ENCODE measurements around the gene AGMAT. TPM values are rescaled to one million over a fixed set of nuclear protein-coding genes. Genes with fewer than 3 reads are reported as not detected.

AGMAT gene, protein sequence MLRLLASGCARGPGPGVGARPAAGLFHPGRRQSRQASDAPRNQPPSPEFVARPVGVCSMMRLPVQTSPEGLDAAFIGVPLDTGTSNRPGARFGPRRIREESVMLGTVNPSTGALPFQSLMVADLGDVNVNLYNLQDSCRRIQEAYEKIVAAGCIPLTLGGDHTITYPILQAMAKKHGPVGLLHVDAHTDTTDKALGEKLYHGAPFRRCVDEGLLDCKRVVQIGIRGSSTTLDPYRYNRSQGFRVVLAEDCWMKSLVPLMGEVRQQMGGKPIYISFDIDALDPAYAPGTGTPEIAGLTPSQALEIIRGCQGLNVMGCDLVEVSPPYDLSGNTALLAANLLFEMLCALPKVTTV
- 1 to 10 TPM in 3 of 4 donors, under 1 TPM in 1; 0.85 to 2.6 (median 2.0) TPM for total RNA-seq

DNA sequence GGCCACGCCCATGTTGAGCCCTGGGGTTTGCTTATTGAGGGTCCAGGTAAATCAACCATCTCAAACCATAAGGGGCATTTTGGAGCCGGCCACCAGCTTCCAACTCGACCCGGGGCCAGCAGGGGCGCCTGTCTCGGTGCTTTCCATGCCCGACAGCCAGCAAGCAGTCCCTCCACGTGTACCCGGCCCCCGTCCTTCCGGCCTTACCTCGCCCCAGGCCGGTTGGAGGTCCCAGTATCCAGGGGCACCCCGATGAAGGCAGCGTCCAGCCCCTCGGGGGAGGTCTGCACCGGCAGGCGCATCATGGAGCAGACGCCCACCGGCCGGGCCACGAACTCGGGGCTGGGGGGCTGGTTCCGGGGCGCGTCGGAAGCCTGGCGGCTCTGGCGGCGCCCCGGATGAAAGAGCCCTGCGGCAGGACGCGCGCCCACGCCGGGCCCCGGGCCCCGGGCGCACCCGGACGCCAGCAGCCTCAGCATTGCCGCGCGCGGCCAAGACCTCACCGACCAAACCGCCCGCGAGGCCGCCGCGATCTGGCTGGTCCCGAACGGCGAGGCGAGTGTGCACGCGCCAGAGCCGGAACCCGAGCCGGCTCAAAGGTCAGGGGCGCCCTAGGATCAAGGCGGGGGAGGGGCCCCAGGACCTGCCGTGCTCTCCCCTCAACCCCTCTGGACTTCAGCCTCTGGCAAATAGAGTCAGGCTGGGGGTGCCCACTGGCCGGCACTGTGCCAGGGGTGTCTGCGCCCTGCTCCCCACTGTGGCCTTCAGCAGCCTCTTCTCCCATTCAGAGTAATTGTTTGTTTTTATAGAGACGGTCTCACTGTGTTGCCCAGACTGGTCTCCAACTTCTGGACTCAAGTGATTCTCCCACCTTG is at the start of gene AGMAT:
Gene AGMAT, minus strand, starts transcription at position 563 of the 875 bp plus-strand sequence. Its CDS starts 84 bp downstream, at position 479.
- in situ Hi-C loops (cut with MboI; ENCODE audit: low sequenced_read_pairs in 4 of 4) (loop anchor here in 1 of 4 donors (25.0 kb wide), 1 partner anchor 153 kb away; the partner anchor contains the start of genes SLC25A34 and TMEM82), intact Hi-C loops (cut with DNase I; ENCODE audit: low total_unique reads) (no loop called here)
- TF ChIP-seq POLR2A (IDR thresholded peaks at IDR 0.05) = no peak
- TF ChIP-seq, protein P1, sequence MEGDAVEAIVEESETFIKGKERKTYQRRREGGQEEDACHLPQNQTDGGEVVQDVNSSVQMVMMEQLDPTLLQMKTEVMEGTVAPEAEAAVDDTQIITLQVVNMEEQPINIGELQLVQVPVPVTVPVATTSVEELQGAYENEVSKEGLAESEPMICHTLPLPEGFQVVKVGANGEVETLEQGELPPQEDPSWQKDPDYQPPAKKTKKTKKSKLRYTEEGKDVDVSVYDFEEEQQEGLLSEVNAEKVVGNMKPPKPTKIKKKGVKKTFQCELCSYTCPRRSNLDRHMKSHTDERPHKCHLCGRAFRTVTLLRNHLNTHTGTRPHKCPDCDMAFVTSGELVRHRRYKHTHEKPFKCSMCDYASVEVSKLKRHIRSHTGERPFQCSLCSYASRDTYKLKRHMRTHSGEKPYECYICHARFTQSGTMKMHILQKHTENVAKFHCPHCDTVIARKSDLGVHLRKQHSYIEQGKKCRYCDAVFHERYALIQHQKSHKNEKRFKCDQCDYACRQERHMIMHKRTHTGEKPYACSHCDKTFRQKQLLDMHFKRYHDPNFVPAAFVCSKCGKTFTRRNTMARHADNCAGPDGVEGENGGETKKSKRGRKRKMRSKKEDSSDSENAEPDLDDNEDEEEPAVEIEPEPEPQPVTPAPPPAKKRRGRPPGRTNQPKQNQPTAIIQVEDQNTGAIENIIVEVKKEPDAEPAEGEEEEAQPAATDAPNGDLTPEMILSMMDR (IDR thresholded peaks at IDR 0.05 in 4 of 5, conservative IDR thresholded peaks at IDR 0.05 in 1 of 5) = peak in 3 of 5 experiments; percentile 11 to 40 (median 13)
- DNase-seq (peak in 1 of 2 donors; percentile 49), ATAC-seq (peak in 1 of 2 donors; percentile 16)
- Histone ChIP-seq H3K4me3 (peak within 1 kb of the TSS; percentile 44 to 72 (median 54)), H3K9me3 (no peaks in the 10 kb centered on the region), H3K27ac (peak within 1 kb of the TSS; percentile 73 to 95 (median 82)), H3K36me3 (no peaks in the 10 kb centered on the region), H3K27me3 (no peaks in the 10 kb centered on the region), H3K4me1 (peaks cover 7 to 22% of the 10 kb centered on the region in 2 donors)

DNA sequence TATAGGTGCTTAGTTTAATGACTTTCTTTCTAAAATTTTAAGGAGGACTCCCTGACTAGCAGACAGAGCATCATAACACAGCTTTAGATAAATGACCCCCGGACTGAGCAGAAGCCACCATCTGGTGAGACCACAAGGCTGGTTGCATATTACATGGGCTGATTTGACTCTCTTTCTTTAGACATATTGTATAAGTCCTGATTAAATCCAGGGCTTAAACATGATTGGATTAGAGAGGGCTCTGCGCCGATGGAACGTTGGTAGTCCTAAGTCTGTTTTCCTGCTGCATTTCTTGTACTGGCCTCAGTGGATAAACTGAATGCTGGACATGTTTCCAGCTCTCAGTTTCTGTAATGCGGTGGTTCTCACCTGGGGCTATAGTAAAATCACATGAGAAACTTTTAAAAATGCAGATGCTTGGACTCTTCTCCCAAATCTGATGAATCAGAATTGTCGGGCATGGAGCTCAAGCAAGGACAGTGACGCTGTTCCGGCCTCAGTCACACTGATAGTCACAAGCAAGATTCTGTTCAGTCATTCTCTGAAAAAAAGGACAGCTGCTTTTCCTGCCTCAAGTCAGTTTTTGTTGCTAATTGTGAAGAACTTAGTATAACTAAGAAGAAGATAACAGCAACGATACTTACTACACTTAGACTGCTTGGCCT is 49.0 kb upstream of the AGMAT start:
- in situ Hi-C loops (cut with MboI; ENCODE audit: low sequenced_read_pairs in 4 of 4) (no loop called here), intact Hi-C loops (cut with DNase I; ENCODE audit: low total_unique reads) (no loop called here)
- ATAC-seq (no peak), DNase-seq (no peak)
- Histone ChIP-seq H3K36me3 (peaks cover 0 to 68% of the 10 kb centered on the region in 2 donors), H3K27ac (peak overlapping the region in 3 of 4 donors; percentile 28 to 96 (median 51)), H3K4me3 (no peak overlapping the region), H3K27me3 (no peaks in the 10 kb centered on the region), H3K9me3 (no peaks in the 10 kb centered on the region), H3K4me1 (peaks cover 36 to 40% of the 10 kb centered on the region in 2 donors)
- TF ChIP-seq POLR2A (IDR thresholded peaks at IDR 0.05) = no peak
- TF ChIP-seq, protein P1 (IDR thresholded peaks at IDR 0.05 in 4 of 5, conservative IDR thresholded peaks at IDR 0.05 in 1 of 5) = no peak

DNA sequence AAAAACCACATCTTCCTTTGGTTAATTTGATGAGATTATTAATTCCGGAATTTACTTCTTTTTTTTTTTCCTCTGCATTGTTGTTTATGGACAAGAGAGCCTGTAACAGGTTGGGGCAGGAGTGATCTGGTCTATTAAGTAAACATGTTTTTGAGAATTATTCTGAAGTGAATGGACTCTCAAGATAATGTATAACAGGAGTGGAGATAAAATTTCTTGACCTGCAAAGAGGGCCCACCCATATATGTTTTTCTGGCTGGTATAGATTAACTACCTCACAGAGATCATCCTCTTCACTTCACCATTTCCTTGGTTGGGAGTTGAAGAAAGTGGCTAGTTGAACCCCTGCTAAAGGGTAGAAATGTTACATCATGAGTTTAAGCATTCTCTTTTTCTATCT is 43.2 kb upstream of the AGMAT start:
- TF ChIP-seq, protein P1 (IDR thresholded peaks at IDR 0.05 in 4 of 5, conservative IDR thresholded peaks at IDR 0.05 in 1 of 5) = no peak
- no peak for TF ChIP-seq POLR2A (IDR thresholded peaks at IDR 0.05)
- no peaks in the 10 kb centered on the region for H3K9me3 ChIP-seq

DNA sequence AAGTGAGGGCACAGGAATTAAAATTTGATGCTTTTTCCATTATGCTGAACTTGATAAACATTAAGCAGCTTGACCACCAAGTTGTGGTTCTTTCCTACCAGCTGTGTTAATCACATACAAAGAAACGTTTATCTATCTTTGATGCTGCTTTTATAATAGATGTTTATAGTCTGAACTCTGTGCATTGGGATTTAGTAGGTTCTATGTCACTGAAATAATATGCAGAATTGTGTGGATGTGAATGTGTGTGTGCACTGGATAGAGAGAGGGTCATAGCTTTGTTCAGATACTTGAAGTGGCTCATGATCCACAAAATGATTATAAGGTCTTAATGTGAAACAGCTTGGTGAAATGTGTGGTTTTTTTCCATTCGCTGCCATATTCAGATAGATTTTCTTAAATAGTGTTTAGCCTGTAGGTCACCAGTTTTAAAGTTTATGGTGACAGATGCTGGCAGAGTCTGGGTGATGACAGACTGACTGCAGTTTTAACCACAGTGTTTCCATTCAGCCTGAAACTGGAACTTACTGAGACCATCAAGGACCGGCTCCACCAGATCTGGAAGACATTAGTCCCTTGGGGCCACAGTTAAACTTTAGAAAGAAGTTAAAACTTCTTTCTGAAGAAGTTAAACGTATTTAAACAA is 42.6 kb upstream of the AGMAT start:
- TF ChIP-seq POLR2A (IDR thresholded peaks at IDR 0.05) = no peak
- TF ChIP-seq, protein P1 (IDR thresholded peaks at IDR 0.05 in 4 of 5, conservative IDR thresholded peaks at IDR 0.05 in 1 of 5) = no peak
- no peak for DNase-seq
- ATAC-seq = no peak
- H3K9me3 ChIP-seq = no peaks in the 10 kb centered on the region
- intact Hi-C loops (cut with DNase I; ENCODE audit: low total_unique reads) (loop anchor here (10.0 kb wide), 1 partner anchor 207 kb away; no protein-coding TSS in a partner anchor), in situ Hi-C loops (cut with MboI; ENCODE audit: low sequenced_read_pairs in 4 of 4) (no loop called here)
- H3K36me3 ChIP-seq = peaks cover 0 to 11% of the 10 kb centered on the region in 2 donors
- H3K4me1 ChIP-seq = peaks cover 75 to 85% of the 10 kb centered on the region in 2 donors
- H3K27me3 ChIP-seq = no peaks in the 10 kb centered on the region
- peak overlapping the region; percentile 93 to 98 (median 95) for H3K27ac ChIP-seq
- H3K4me3 ChIP-seq = no peak overlapping the region

More for the DNA sequence above, 43.2 kb upstream of the AGMAT start:
- ATAC-seq (no peak), DNase-seq (no peak)
- in situ Hi-C loops (cut with MboI; ENCODE audit: low sequenced_read_pairs in 4 of 4) = no loop called here
- intact Hi-C loops (cut with DNase I; ENCODE audit: low total_unique reads) = loop anchor here (10.0 kb wide), 1 partner anchor 207 kb away; no protein-coding TSS in a partner anchor
- Histone ChIP-seq H3K4me1 (peaks cover 69 to 80% of the 10 kb centered on the region in 2 donors), H3K36me3 (peaks cover 0 to 13% of the 10 kb centered on the region in 2 donors), H3K27ac (peak overlapping the region; percentile 93 to 98 (median 95)), H3K4me3 (no peak overlapping the region), H3K27me3 (no peaks in the 10 kb centered on the region)
